ENCODE results near the gene PPP1R12C.

DNA sequence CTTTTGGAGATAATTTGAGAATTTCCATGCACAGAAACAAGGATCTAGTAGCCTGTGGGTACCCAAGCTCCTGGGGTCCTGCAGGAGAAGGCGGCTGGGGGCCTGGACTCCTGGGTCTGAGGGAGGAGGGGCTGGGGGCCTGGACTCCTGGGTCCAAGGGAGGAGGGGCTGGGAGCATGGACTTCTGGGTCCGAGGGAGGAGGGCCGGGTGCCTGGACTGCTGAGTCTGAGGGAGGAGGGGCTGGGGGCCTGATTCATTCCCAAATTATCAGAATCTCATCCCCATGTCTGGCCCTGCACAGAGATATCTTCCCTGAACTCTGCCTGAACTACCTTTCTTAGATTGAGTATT lies 54.0 kb downstream of the PPP1R12C start:
- no peak for TF ChIP-seq EZH2phosphoT487 (IDR thresholded peaks at IDR 0.05; ENCODE audit: low read depth, severe bottlenecking, unreplicated experiment)
- TF ChIP-seq CTCF (IDR thresholded peaks at IDR 0.05; ENCODE audit: poor library complexity) = no peak
- no peak for TF ChIP-seq EZH2 (IDR thresholded peaks at IDR 0.05; ENCODE audit: borderline replicate concordance)

Data from hepatocyte (in vitro differentiated cells).